OCI-M1 (cell line): Measurements from ENCODE around the gene KCNE4.
A peak's percentile ranks its signal among the peaks of the same experiment; 100 is the strongest.
"Not testable (repeated sequence)": the region's sequence is repeated elsewhere in the genome, so short reads cannot be mapped to it uniquely, and the experiment has no call there.

Experiments used
- DNase-seq: peaks from one replicate; lab custom pipeline; 2025; lab: John Stamatoyannopoulos, UW

Gene KCNE4

GRCh38 chr2:223057569-223057968, 5.6 kb downstream of the KCNE4 start:
- no peak for DNase-seq

GRCh38 chr2:223058952-223059716, 7.1 kb downstream of the KCNE4 start:
- peak; percentile 70 for DNase-seq

DNA sequence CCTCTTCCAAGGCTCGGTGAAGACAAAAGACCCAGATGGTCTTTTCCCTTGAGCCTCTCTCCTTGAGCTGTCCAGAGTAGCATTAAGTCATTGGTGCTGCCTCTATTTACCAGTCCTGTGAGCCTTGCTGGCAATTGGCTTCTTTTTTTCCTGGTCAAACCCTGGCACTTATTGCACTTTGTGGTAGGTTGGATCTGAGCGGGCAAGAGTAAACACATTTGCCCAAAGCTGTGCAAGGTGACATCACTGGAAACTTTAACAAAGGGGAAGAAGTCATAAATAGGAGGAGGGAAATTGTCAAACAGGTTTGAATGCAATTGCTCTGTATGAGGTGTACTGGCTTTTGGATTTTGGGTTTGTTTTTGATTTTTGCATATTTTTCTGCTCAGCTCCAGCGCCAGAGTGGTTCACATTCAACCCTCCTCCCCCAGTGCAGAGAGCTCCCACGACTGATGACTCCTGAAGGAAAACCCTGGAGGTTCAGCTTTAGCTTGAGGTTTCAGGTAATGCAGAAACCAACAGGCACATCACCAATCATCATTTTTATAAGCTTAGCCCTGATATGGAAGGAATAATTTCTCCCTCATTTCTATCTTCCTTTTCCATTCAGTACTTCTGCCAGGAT, 8.3 kb downstream of the KCNE4 start:
- no peak for DNase-seq

- no peak for DNase-seq
Measured at GRCh38 chr2:223062396-223062795, 10.4 kb downstream of the KCNE4 start.

DNA sequence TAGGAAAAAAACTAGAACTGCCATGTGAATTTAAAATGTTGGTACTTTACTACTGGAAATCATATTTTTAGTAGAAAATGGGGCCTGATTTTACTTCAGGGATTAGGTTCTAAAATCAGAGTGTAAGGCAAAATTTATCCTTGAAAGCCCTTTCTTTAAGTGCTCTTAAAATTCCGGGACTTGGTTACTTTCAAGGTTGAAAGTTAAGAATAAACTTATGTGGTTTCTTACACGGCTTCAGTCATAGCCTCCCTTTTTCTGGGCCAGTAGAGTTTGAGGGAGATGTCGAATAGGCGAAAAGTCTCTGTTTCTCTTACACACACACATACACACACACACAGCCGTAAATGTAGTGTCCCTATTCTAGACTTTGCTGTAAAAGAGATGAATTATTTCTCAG, 13.1 kb downstream of the KCNE4 start:
- DNase-seq: no peak

- no peak for DNase-seq
Measured at GRCh38 chr2:223066721-223067120, 14.7 kb downstream of the KCNE4 start.

DNA sequence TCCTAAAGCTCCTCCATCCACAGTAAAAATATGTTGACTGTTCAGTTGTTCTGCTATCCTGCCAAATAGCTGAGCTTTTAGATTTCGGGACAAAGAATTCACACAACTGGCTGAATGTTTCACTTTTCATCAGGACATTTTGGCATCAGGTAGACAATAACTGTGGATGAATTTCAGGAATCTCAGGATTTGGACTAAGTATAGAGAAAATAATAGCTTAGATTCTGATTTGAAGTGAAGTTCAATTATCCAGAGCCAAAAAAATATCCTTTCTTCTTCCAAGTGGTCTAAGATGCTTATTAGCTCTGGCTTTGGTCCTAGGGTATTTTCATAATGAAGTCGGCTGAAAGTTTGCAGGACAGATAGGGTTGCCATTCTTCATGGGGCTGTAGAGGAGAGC, 16.1 kb downstream of the KCNE4 start:
- no peak for DNase-seq

GRCh38 chr2:223069465-223069864, 17.5 kb downstream of the KCNE4 start:
- no peak for DNase-seq

GRCh38 chr2:223069988-223070387, 18.0 kb downstream of the KCNE4 start:
- DNase-seq: no peak

- DNase-seq: peak; percentile 21
Measured at GRCh38 chr2:223071139-223071538, 19.1 kb downstream of the KCNE4 start.

- no peak for DNase-seq
Measured at GRCh38 chr2:223072826-223073225, 20.8 kb downstream of the KCNE4 start.

- no peak for DNase-seq
Measured at GRCh38 chr2:223075301-223076270, 23.6 kb downstream of the KCNE4 start.

- DNase-seq: no peak
Measured at GRCh38 chr2:223076573-223076972, 24.6 kb downstream of the KCNE4 start.

DNA sequence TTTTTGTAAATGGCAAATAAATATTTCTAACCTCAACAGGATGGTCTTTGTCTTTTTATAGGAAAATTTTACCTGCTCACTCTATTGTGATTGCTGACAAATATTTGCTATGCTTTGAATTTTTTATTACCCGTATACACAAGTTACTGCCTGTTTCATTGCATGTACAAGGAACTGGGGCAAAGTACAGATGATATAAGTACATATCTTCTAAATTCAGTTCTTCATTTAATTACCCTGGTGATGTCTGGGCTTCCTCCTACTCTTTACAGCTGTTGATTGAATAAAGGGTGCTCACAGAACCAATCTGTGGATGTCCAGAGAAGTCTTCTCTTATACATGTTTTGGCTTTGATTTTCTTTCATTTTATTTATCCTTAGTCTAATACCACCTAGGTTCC, 26.5 kb downstream of the KCNE4 start:
- DNase-seq: no peak

- no peak for DNase-seq
Measured at GRCh38 chr2:223079378-223079777, 27.4 kb downstream of the KCNE4 start.

DNA sequence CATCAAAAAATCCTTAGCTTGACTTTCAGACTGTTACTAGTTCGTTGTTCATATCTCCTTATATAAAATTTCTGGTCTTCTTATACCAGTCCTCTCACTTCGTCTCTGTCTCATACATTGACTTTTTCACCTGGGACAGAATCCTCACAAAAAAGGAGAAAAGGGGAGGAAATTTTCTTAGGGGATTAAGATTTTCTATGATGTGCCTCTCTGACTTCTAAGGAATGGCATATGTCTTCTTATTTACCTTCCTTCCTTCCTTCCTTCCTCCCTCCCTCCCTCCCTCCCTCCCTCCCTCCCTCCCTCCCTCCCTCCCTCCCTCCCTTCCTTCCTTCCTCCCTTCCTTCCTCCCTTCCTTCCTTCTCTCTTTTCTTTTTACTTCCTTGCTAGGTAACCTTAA, 27.9 kb downstream of the KCNE4 start:
- DNase-seq: no peak

GRCh38 chr2:223080790-223081360, 28.9 kb downstream of the KCNE4 start:
- not testable (repeated sequence) for DNase-seq

DNA sequence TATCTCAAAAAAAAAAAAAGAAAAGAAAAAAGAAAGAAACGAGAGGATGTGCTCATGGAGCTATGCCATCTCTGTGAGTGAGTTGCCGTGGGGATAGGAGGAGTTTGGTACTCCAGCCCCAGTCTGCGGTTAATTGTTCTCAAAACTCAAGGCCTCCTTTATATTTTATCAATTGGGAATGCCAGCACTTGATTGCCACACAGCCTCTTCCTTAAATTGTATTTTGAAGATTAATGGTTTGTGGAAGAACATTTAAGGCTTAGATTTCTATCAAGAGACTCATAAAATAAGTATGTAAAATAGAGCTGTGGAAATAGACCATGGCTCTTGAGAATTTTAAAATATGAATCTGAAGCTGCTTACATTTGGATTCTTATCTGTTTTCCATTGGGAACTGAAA, 29.8 kb downstream of the KCNE4 start:
- DNase-seq: no peak

DNA sequence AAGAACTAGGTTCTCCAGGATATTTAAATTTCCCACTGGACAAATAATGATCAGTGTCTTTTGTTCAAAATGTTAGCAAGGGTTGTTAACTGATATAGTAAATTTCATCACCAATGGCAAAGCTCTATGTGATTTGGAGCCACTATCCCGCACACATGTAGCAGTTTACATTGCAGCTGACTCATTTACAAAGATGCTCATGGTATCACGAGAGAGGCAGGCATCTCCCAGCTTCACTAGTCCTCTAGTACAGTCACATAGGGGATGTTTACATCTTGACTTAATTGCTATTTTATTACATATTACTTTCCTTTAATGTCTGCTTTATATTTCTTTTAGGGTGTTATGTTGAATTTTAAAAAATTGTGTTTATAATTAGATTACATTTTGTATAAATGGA, 30.7 kb downstream of the KCNE4 start:
- DNase-seq: no peak

GRCh38 chr2:223083402-223084070, 31.5 kb downstream of the KCNE4 start:
- DNase-seq: no peak

DNA sequence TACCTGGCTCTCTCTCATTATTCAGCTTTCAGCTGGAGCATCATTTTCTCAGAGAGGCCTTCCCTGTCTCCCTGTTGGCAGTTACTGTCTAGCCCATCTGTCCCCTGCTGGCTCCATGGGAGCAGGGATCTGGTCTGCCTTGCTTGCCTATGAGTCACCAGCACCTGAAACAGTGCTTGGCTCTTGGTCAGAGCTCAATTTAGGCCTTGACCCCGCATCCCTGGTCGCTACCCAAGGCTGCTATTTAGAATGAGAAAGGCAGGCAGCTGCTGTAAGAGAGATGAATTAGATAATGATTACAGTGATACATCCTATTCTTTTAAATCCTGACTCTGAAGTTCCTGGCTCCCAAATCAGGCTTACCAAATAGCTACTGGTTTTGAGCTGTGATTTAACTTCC, 32.9 kb downstream of the KCNE4 start:
- DNase-seq: no peak
